Measurements from ENCODE around the gene SPATS2L. TPM values are rescaled to one million over a fixed set of nuclear protein-coding genes. Genes with fewer than 3 reads are reported as not detected.

Gene SPATS2L
- total RNA-seq, 2 donors from 2014 or later, result 40.3 to 89.9 TPM

- Histone ChIP-seq H3K4me3 (ENCODE audit: low read length) (no peak overlapping the region), H3K4me1 (ENCODE audit: control insufficient read depth, insufficient read depth, low read length) (no peaks in the 10 kb centered on the region), H3K27me3 (ENCODE audit: control insufficient read depth, insufficient read depth, low read length, poor library complexity, severe bottlenecking) (no peaks in the 10 kb centered on the region), H3K9me3 (ENCODE audit: control insufficient read depth, low read length) (no peaks in the 10 kb centered on the region), H3K27ac (ENCODE audit: low read depth, low read length) (no peak overlapping the region), H3K36me3 (ENCODE audit: control insufficient read depth, insufficient read depth, low read length) (no peaks in the 10 kb centered on the region), H3K9ac (ENCODE audit: extremely low read depth, low read length, poor library complexity, severe bottlenecking) (no peak overlapping the region)
- DNase-seq, result no peak
- peaks cover 2% of the 10 kb centered on the region for H3K4me1 Mint-ChIP-seq
- no peak overlapping the region for H3K4me3 Mint-ChIP-seq
- H3K27ac Mint-ChIP-seq, result no peak overlapping the region
- 80 to 95% methylated on average over 1 to 2 of the region's 2 CpGs for WGBS, 2 experiments (ENCODE audit: insufficient coverage in 1 of 2, insufficient read length in 1 of 2)
- peaks cover 5% of the 10 kb centered on the region for H3K27me3 Mint-ChIP-seq (ENCODE audit: insufficient read depth)
- no peaks in the 10 kb centered on the region for H3K36me3 Mint-ChIP-seq (ENCODE audit: low read depth)
- TF ChIP-seq CTCF (conservative IDR thresholded peaks at IDR 0.05), result no peak
- no peaks in the 10 kb centered on the region for H3K9me3 Mint-ChIP-seq
These were observed 39.1 kb upstream of the SPATS2L start for GRCh38 chr2:200267350-200267749.

- H3K4me1 Mint-ChIP-seq, result peaks cover 18% of the 10 kb centered on the region
- H3K9me3 Mint-ChIP-seq, result no peaks in the 10 kb centered on the region
- H3K27ac Mint-ChIP-seq, result no peak overlapping the region
- DNase-seq, result no peak
- peaks cover 5% of the 10 kb centered on the region for H3K27me3 Mint-ChIP-seq (ENCODE audit: insufficient read depth)
- Histone ChIP-seq H3K9ac (ENCODE audit: extremely low read depth, low read length, poor library complexity, severe bottlenecking) (no peak overlapping the region), H3K36me3 (ENCODE audit: control insufficient read depth, insufficient read depth, low read length) (no peaks in the 10 kb centered on the region), H3K4me3 (ENCODE audit: low read length) (no peak overlapping the region), H3K9me3 (ENCODE audit: control insufficient read depth, low read length) (no peaks in the 10 kb centered on the region), H3K27ac (ENCODE audit: low read depth, low read length) (no peak overlapping the region), H3K4me1 (ENCODE audit: control insufficient read depth, insufficient read depth, low read length) (peaks cover 9% of the 10 kb centered on the region), H3K27me3 (ENCODE audit: control insufficient read depth, insufficient read depth, low read length, poor library complexity, severe bottlenecking) (no peaks in the 10 kb centered on the region)
- 91 to 100% methylated on average over 1 of the region's 1 CpG for WGBS, 2 experiments (ENCODE audit: insufficient coverage in 1 of 2, insufficient read length in 1 of 2)
- H3K4me3 Mint-ChIP-seq, result no peak overlapping the region
- no peak for TF ChIP-seq CTCF (conservative IDR thresholded peaks at IDR 0.05)
- no peaks in the 10 kb centered on the region for H3K36me3 Mint-ChIP-seq (ENCODE audit: low read depth)
These were observed 35.8 kb upstream of the SPATS2L start for GRCh38 chr2:200270732-200271131.

- Histone ChIP-seq H3K9ac (ENCODE audit: extremely low read depth, low read length, poor library complexity, severe bottlenecking) (no peak overlapping the region), H3K36me3 (ENCODE audit: control insufficient read depth, insufficient read depth, low read length) (no peaks in the 10 kb centered on the region), H3K9me3 (ENCODE audit: control insufficient read depth, low read length) (no peaks in the 10 kb centered on the region), H3K4me3 (ENCODE audit: low read length) (no peak overlapping the region), H3K27ac (ENCODE audit: low read depth, low read length) (no peak overlapping the region), H3K27me3 (ENCODE audit: control insufficient read depth, insufficient read depth, low read length, poor library complexity, severe bottlenecking) (no peaks in the 10 kb centered on the region), H3K4me1 (ENCODE audit: control insufficient read depth, insufficient read depth, low read length) (peaks cover 9% of the 10 kb centered on the region)
- no peak for TF ChIP-seq CTCF (conservative IDR thresholded peaks at IDR 0.05)
- Mint-ChIP-seq H3K4me3 (no peak overlapping the region), H3K9me3 (no peaks in the 10 kb centered on the region), H3K27ac (no peak overlapping the region), H3K4me1 (peaks cover 21% of the 10 kb centered on the region), H3K36me3 (ENCODE audit: low read depth) (no peaks in the 10 kb centered on the region), H3K27me3 (ENCODE audit: insufficient read depth) (peaks cover 5% of the 10 kb centered on the region)
- DNase-seq, result no peak
- 57 to 86% methylated on average over 1 to 2 of the region's 2 CpGs for WGBS, 2 experiments (ENCODE audit: insufficient coverage in 1 of 2, insufficient read length in 1 of 2)
These were observed 34.2 kb upstream of the SPATS2L start for GRCh38 chr2:200272320-200272719.

Data from endodermal cell (in vitro differentiated cells).